DMS53 (cell line): Measurements from ENCODE around the gene HOXB6.

Source experiments
- DNase-seq: peaks from one replicate; lab custom pipeline; 2025; lab: John Stamatoyannopoulos, UW

HOXB6 gene

DNA sequence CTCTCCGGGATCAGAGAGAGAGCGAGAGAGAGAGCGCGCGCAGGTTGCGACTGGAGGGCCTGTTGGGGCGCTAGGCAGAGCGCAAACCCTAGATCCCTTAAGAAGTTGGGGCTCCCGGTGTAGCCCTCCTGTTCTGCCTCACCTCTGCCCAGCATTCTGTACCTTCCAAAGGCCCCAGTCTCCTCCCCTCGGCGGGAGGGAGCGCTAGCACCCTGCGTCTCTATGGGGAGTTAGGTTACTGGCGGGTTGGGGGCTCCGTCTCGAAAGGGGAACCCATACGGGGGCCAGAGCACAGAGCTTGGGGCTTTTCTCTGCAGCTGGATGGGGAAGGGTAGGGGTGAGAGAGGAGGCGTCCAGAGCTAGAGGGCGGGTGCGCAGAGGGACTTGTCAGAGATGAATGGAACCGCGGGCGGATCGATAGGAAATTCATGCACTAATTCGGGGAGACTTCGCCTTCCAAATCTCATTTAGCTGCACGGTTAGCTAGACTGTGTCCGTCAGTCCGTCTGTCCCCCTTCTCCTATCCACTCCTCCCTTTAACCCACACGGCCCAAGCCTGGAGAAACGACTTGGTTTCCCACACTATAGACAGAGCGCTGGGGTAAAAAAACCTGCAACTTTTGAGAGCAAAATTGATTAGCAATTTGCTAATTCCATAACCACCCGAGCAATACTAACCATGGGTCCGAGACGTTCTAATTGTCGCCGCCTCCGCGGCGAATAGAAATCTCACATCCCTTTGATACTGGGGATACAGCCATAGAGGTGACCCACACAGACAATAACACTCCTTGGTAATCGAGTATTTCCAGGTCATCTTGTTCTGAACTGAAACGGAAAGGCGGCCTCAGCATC, 25.9 kb downstream of the HOXB6 start:
- DNase-seq, result no peak

DNA sequence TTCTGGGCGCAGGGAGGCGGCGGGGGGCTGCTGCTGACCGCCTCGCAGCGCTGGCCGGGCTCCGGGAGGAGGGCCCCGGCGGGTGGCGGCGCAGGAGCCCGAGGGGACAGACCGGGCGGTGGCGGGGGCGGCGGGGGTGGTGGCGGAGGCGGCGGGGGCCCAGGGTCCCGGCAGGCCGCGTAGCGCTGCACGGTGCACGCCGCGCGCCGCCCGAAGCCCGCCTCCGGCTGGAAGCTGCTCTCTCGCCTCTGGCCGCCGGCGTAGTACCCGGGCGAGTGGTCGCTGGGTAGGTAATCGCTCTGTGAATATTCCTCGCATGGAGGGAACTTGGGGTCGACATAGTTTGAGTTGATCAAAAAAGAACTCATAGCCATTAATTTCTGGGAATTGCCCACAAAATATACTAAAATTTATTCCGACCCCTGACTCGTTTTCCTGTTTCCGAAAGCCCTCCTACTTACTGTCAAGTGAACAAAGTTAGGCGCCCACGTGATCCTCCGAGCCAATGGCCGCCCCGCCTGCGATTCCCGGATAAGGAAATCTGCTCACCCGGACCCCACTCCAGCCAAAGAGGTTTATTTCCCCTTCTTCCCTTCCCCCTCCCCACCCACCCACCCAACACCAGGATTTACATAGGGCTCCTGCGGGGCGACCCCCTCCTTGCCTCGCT, 26.7 kb downstream of the HOXB6 start, which contains the start of gene HOXB4:
Gene HOXB4 (minus strand): TSS at position 405 of the 670 bp plus-strand sequence. CDS start 31 bp downstream, at position 374.
- DNase-seq, result no peak

DNA sequence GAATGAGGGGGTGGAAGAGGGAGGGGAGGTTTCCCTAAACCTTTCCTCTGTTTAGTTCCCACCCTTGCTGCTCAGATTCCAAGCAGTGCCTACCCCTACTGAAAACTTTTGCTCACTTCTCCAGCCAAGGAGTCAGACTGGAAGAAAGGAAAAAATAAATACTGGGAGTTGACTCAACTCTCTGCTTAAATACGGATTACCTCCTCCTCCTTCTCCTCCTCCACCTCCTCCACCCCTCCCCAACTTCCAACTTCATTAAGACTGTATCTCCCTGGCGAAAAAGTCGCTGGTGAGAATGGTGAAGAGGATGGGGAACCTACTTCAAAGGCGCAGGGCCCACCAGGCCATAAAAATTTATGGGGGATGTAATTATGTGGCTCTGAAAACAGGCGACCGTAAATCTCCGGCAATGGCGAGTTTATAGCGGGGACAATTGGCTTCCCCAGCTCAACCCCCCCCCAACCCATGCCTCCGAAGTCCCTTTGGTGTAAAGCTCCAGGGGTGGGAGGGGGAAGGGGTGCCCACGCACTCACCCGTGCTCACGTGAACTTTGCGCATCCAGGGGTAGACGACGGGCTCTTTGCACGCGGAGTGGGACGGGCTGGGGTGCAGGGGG, 27.3 kb downstream of the HOXB6 start:
- no peak for DNase-seq

DNA sequence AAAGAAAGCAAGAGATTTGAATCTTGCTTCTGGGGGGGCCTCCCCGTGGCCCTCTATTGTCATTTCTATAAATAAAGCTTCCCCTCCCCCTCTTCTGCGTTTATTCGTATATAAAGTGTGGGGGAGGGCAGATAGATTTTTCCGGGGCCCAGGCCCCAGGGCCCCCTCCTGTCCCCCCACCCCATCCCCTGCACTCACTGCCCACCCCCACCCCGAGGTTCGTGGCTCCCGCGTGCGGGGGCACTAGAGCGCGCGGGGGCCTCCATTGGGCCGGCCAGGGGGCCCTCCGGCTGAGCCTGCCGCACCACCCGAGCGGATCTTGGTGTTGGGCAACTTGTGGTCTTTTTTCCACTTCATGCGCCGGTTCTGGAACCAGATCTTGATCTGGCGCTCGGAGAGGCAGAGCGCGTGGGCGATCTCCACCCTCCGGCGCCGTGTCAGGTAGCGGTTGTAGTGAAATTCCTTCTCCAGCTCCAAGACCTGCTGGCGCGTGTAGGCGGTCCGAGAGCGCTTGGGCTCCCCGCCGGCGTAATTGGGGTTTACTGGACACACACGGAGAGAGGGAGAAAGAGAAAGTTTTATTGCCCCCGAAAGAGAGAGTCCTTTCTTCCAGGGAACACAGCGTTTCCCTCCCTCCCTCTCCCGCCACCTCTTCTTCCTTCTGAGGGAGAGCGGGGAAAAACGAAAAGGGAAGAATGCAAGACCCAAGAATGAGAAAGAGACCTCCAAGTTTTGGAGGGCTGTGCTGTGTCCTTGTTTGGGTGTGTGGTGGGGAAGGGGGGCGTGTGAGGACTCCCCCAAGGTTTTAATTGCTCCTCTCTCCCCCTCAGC, 28.1 kb downstream of the HOXB6 start:
- DNase-seq, result no peak

DNA sequence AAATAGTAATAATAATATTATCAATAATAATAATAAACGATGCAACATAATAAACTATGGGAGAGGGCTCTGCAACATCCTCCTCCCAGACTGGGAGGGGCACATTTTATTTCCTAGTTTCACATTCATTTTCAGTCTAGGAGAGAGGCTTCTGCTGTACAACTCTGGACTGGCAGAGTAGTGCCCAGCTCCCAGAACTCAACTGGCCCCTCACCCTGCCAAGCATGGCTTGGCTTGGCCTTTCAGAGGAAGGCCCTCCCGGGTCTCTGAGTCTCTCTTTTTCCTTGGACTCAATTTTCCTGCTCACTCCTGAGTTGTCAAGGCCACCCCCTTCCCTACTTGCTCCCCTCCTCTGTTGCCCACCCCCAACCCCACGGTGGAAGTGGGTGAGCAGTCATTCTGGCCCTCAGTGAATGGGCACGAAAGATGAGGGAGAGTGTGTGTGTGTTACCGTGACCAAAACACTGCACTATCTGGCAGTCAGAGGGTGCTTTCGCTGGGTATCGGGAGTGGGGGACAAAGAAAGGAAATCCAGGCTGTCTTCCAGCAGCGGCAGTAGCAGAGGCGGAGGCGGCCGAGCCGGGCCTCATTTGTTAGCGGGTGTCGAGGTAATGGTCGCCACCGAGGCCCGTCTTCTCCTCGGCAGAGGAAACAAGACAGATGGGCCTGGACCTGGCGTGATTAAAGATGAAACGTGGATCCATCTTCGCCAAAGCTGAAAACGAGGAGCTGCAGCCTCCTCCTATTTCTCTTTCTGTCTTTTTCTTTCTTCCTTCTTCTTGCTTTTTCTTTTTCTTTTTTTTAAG, 28.9 kb downstream of the HOXB6 start:
- no peak for DNase-seq

DNA sequence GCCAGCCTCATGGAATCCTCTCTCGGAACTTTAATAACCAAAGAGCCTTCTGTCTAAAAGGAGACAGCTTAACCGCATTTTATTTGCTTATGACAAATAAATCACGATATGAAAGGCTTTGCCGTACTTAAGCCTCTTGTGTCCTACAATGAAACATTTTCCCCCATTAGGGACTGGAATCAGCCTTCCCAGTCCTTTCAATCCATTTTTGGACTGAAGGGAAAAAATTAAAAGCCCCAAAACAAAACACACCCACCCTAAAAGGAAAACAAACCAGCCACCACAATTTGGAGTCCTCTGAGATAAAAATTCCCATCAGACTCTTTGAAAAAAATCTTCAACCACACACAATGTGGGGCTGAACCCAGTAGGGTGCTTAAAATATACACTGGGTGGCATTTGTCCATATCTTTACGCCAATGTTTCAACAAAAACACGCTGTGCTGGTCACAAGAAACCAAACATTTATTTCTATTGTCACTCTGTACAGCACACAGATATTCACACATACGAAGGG, 29.7 kb downstream of the HOXB6 start:
- DNase-seq, result no peak

DNA sequence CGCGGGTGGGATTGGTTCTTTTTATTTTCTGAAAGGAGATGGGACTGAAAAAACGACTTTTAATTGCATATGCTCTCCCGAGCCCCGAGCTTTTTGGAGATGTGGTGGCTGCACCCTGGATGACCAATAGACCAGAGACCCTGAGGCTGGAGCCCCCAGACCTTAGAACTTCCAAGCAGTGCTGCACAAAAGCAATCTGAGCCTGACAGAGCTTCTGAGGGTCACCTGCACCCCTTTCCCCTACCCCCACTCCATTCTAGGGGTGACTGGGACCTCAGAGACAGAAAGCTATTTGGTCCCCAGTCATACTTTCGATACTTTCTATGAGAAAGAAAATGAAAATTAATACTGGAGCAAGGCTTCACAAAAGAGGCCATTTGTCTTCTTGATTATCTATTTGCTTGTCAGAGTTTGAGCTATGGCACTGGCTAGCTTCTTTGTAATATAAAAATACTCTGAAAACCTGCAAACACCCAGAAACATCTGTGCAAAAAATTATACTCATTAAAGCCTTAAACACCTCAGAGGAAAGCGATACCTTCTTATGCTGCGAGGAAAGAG, 30.2 kb downstream of the HOXB6 start:
- no peak for DNase-seq

DNA sequence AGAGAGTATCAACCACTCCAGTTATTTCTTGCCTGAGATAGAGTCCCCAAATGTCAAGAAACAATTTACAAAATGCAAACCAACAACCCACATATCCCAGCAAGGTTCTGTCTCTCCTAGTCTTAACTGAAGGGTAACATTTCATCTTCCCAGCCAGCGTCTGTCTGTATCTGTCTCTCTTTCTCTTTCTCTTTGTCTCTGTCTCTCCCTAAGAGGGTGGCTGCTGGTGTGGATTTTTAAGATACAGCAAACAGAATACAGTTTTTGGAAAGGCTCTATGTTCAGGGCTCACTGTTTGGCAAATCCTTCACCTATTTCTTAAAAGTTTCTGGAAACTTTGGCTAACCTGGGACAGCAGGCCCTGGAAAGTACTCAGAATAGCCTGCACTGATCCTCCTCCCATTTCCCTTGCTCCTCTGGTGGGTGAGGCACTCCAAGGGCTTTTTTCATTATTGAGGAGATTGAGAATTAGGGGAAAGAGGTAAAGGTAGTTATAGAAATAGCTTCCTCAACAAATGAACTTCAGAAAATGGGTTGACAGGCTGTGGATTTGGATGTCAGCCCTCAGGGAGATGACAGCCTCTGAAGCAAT, 32.9 kb downstream of the HOXB6 start:
- no peak for DNase-seq

DNA sequence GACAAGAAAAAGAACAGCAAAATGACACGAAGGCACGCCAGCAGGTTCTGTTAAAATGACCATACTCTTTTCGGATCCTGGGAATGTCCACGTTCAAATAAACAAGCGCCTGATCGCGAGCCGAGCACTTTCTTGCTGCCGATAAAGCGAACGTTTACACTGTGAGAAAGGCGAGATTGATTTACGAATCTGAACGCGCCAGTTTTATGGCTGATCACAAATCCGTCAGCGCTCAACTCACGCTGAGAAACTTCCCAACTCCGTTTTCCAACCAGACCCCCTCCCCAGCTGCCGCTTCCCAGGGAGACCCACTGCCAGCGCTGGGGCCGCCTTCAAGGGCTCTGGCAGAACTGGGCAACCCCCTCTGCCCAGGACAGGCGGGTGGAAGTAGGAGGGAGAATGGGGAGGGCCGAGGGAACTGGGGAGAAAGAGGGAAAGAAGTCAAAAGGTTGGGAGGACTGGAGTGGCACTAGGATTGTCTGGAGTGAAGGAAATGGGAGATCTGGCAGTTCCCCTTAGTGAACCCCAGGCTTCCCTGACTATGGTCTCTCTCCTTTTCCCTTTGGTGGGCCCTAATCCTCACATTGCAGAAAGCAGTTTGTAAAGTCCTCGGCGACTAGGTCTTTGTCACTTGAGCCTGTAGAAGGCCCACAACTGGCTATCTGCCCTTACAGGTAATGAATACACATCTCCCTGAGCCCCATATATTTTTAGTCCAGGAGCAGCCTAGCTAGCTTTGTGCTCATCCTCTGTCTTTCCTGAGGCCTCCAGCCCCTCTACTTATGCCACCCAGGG, 33.6 kb downstream of the HOXB6 start:
- DNase-seq, result no peak

DNA sequence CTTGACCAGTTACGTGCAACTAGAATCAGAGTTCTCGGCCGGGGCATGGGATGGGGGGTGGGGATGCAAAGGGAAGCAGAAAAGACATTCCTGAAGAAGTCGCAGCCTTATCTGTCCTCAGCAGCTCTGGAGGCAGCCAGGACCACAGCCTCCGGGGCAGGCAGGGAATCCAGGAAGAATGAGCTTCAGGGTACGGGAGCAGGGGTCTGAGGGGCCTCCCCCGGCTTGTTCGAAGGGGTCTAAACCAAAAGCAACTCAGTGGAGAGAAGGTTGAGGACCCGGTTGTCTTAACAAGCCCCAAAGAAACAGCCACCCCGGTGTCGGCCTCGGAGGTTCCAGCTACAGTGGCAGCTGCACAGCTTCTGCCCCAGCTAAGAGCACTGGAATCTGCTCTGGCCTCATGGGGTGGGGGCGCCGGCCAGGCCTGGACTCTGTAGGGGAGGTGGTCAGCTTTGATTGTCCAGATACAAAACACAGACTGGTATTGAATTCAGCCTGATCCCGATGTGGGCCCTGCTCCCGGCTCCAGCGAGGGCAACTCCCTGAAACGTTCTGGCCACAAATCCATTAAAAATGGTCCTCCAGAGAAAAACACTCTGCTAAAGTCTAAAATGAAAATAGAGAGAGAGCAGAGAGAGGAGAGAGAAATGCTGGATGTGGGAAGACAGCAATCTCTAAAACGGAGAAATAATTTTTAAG, 34.3 kb downstream of the HOXB6 start:
- DNase-seq, result no peak

DNA sequence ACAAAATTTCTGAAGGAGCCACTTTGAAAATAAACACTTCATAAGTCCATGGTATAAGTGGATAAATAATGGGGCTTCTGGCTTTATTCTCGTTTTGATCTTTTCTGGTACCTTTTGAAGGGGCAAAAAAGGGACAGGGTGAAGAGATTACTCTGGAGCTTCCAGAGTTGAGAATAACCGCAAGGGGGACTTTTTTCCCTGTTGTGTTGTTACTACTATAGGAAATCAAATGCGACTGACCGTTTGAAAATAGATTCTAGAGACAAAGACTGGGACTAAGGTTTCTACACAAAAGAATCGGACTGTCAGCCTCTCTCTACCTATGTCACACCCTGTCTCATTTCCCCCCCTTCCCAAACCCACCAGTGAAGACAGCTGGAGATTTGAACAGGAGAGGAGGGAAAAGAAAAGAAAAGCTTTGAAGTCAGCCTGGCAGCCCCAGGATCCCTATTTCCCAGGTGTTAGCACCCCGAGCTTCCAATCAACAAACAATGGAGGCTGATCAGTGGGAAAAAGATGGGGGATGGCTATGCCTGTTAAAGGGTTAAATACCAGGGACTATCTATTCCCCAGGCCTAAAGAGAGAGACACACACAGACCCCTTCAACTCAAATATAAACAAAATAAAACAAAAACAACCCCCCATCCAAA, 35.0 kb downstream of the HOXB6 start:
- no peak for DNase-seq

DNA sequence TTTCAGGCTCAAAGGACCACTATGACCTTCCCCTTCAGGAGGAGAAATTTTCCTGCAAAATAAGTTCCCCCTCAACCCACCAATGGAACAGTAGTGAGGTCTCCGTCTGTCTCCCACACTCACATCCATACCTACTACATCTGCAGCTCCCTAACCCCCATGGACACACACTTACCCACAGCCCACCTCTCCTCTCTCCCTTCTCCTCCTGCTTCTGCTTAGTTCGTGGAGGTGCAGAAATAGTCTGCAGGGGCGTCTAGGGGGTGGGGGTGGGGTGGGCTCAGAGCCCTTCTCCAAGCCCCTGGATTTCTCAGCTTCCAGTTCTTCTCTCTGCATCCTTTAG, 35.6 kb downstream of the HOXB6 start:
- DNase-seq, result no peak

DNA sequence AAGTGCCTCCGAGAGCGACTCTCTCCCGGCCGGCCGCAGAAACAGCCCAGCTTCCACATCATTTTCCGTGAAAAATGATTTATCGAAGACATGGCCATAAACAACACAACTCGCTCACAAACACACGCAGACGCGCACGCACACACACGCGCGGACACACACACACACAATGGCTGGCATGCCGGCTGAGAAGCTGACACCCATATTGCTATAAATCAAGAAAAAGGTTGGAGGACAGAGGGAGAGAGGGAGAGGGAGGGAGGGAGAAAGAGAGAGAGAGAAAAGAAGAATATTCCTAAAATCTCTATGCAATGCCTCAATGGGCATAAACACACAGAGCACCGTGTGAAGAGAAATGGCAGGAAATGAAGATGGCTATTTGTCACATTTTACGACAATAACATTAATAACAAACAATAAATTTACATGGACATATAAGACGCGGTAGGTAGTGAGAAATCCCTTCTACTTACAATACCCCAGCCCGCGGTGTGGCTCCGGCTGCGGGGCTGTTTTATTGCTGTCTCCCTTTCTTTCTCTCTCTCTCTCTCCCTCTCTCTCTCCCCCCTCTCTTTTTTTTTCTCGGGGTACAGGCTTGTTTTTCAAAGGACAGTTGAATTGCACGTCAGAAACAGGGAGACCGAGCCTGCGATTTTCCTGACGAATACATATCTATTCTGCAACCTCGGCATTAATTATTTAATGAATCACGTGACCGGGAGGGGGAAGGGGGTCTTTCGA, 36.1 kb downstream of the HOXB6 start:
- DNase-seq, result no peak

DNA sequence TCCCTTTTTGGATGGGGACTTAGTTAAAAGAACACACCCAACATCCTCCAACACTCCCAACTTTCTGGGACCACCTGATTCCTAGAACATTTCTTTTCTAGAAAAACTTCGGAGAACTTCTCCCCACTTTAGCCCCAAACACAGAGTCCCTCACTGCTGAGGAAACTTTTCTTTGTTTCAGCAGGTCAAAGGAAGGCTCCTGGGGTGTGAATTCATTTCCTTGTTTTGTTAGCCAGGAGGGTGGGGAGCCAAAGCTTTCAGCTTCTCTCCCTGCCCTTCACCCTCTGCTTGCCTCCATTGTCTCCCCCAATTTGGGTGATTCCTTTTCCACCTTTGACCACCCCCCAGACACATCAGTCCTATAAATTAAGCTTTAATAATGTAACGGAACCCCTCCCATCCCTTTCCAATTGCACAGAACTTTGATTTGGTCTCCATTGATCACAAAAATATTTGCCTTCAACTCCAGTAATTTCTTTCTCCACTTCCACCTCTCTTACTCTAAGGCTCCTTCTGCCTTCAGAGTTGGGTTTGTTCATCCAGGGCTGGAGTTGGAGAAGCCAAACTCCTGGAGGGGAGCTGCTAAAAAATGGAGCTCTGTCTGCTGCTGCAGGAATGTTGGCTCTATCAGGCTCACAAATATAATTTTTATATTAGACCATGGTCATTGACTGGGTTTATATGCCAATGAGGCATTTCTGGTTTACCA, 37.0 kb downstream of the HOXB6 start:
- DNase-seq, result no peak

DNA sequence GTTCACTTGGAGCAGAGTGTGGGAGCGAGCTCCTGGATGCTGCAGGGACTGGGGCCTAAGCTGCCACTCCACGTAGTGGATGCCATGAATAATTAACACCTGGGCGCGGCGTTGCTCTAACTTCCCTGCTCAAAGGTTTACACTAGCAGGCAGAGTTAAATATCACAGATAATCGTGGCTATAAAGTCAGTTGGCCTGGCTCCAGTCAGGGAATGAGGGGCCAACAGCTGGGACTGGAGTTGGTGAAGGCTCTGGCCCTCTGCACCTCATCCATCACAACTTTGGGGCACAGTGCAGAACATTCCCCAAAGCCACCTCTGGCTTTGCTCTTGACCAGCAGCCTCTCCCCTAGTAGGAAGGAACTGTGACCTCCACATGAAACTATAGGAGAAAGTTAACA, 37.6 kb downstream of the HOXB6 start:
- no peak for DNase-seq

DNA sequence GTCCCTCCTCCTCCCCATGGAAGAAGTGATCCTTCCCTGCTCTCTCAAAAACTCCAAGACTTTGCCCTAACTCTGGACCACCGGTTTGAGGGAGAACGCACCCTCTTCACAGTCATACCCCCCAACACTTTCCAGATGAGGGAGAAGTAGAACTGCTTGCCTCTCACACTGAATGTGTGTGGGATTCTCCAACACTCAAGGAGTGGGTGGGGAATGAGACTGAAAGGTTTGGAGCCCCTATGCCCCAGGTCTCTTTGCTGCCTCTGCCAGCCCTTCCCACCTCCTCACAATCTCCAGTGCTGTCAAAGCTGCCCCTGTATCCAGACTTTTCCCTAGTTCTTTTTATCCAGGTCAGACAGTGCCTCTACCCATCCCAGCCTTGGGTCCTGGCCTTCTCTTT, 38.1 kb downstream of the HOXB6 start:
- no peak for DNase-seq
